B cell (primary cell): ENCODE measurements around the gene ENO2. TPM values are rescaled to one million over a fixed set of nuclear protein-coding genes. Genes with fewer than 3 reads are reported as not detected.
A peak's percentile ranks its signal among the peaks of the same experiment; 100 is the strongest.

Experiments
- ATAC-seq: fragments of 200-7000 bp; cut with Tn5 transposase; one replicate; pipeline ENCODE4 v1.10.0; 2021; ENCODE audit warnings: low read depth, mild to moderate bottlenecking, moderate number of reproducible peaks, moderate library complexity
- CTCF ChIA-PET: fragments of 350-600 bp; sonication (Branson Sonifier 250); formaldehyde crosslinking; loops from one replicate; lab custom pipeline; 2021; ENCODE audit warnings: antibody characterized with exemption, inconsistent platforms; lab: Charles Lee
- POLR2A ChIA-PET: fragments of 350-600 bp; sonication (Branson Sonifier 250); formaldehyde crosslinking; loops from one replicate; lab custom pipeline; 2021; ENCODE audit warnings: antibody characterized with exemption; lab: Charles Lee
- DNase-seq: peaks from one replicate; pipeline ENCODE4 v3.0.0; 2013
- H2AFZ ChIP-seq: 2 replicates; pipeline ENCODE4 v1.6.1; 2012; ENCODE audit warnings: mild to moderate bottlenecking, low read depth, low read length; ENCODE audit not compliant: insufficient read depth, poor library complexity, severe bottlenecking
- H3K27ac ChIP-seq, 2 donors: 1 replicate in 1 of 2; 2 replicates in 1 of 2; pipeline ENCODE4 v1.5.1; 2012 to 2013; ENCODE audit warnings: low read length in 2 of 2, mild to moderate bottlenecking in 2 of 2, moderate library complexity in 1 of 2
- H3K27me3 ChIP-seq, 4 experiments: fragments of 200-600 bp in 1 of 4; sonication (generic) in 1 of 4; replicated peaks in 1 of 4; 1 replicate in 2 of 4; 2 replicates in 2 of 4; pipeline versions ENCODE4 v1.6.1 to v1.7.0; 2013 to 2016; ENCODE audit warnings: low read length in 3 of 4, mild to moderate bottlenecking in 2 of 4, mixed read lengths in 1 of 4, moderate library complexity in 1 of 4; ENCODE audit not compliant: insufficient read depth in 4 of 4, control insufficient read depth in 3 of 4; ENCODE audit errors: control extremely low read depth in 1 of 4
- H3K36me3 ChIP-seq, 2 experiments: replicated peaks in 1 of 2; 1 replicate in 1 of 2; 2 replicates in 1 of 2; pipeline versions ENCODE4 v1.6.1 to v1.7.1; 2013; ENCODE audit warnings: low read length in 1 of 2; ENCODE audit not compliant: insufficient read depth in 2 of 2, control insufficient read depth in 1 of 2; ENCODE audit errors: control extremely low read depth in 1 of 2, extremely low read depth in 1 of 2
- H3K4me1 ChIP-seq, 2 donors: fragments of 200-600 bp in 1 of 2; sonication (generic) in 1 of 2; 1 replicate in 1 of 2; 2 replicates in 1 of 2; pipeline versions ENCODE4 v1.5.1 to v1.6.1; 2013 to 2017; ENCODE audit warnings: low read length in 2 of 2; ENCODE audit not compliant: control insufficient read depth in 2 of 2, insufficient read depth in 2 of 2
- H3K4me2 ChIP-seq: replicated peaks from 2 replicates; pipeline ENCODE3; 2012; ENCODE audit warnings: mild to moderate bottlenecking, low read depth, low read length; ENCODE audit not compliant: poor library complexity, severe bottlenecking
- H3K4me3 ChIP-seq, 5 experiments: fragments of 200-600 bp in 1 of 5; sonication (generic) in 1 of 5; 1 replicate in 3 of 5; 2 replicates in 2 of 5; pipeline versions ENCODE4 v1.5.1 to v1.7.0; 2011 to 2016; ENCODE audit warnings: low read length in 4 of 5, mild to moderate bottlenecking in 4 of 5, low read depth in 2 of 5, control low read depth in 1 of 5, moderate library complexity in 1 of 5; ENCODE audit not compliant: insufficient read depth in 1 of 5; ENCODE audit errors: control extremely low read depth in 1 of 5, extremely low read depth in 1 of 5
- H3K79me2 ChIP-seq: fragments of 200-600 bp; sonication (generic); one replicate; pipeline ENCODE4 v1.6.0; 2016; ENCODE audit warnings: low read length; ENCODE audit not compliant: control insufficient read depth, insufficient read depth
- H3K9ac ChIP-seq: fragments of 200-600 bp; sonication (generic); 2 replicates; pipeline ENCODE4 v1.6.1; 2017; ENCODE audit warnings: mild to moderate bottlenecking, low read length, moderate library complexity
- H3K9me3 ChIP-seq, 3 donors: one replicate each; pipeline versions ENCODE4 v1.6.1 to v1.7.1; 2013; ENCODE audit warnings: low read length in 2 of 3; ENCODE audit not compliant: control insufficient read depth in 2 of 3, insufficient read depth in 1 of 3; ENCODE audit errors: control extremely low read depth in 1 of 3
- H4K20me1 ChIP-seq: 2 replicates; pipeline ENCODE4 v1.6.0; 2012; ENCODE audit warnings: mild to moderate bottlenecking, low read length; ENCODE audit not compliant: insufficient read depth, control insufficient read depth, poor library complexity, severe bottlenecking
- H3K27ac Mint-ChIP-seq: one replicate; pipeline ENCODE4 v1.8.0; 2021; ENCODE audit warnings: mixed read lengths
- H3K27me3 Mint-ChIP-seq: one replicate; pipeline ENCODE4 v1.8.0; 2021; ENCODE audit warnings: mixed read lengths
- H3K4me1 Mint-ChIP-seq: one replicate; pipeline ENCODE4 v1.8.0; 2021; ENCODE audit warnings: mixed read lengths
- H3K4me3 Mint-ChIP-seq: one replicate; pipeline ENCODE4 v1.8.0; 2021; ENCODE audit warnings: mixed read lengths
- H3K9me3 Mint-ChIP-seq: one replicate; pipeline ENCODE4 v1.8.0; 2022; ENCODE audit warnings: mixed read lengths; ENCODE audit not compliant: insufficient read depth
- EZH2 ChIP-seq: IDR thresholded peaks from 2 replicates; pipeline ENCODE4 v1.6.1; 2012; ENCODE audit warnings: borderline replicate concordance, low read depth, mild to moderate bottlenecking, moderate library complexity, low read length; ENCODE audit not compliant: insufficient read depth, poor library complexity, severe bottlenecking
- WGBS: methylation state at CpG from one replicate; pipeline ENCODE4 v1.1.5; 2013; ENCODE audit warnings: missing lambda C conversion rate; ENCODE audit not compliant: insufficient coverage; 5-methylcytosine and 5-hydroxymethylcytosine counted together
- intact Hi-C: fragments of 100-400 bp; cut with micrococcal nuclease; formaldehyde crosslinking; loops from one replicate; pipeline ENCODE4 v1.10.0; 2022
- polyA plus RNA-seq: library from polyadenylated mRNA; depleted of rRNA; stranded (reverse); fragments of >200 nt; gene quantifications from 2 replicates; pipeline ENCODE4 v1.2.3, GENCODE V29; 2012
- total RNA-seq, 2 donors: library from RNA; stranded (reverse); fragments of 120-200 nt in 1 of 2; gene quantifications; 1 replicate in 1 of 2; 2 replicates in 1 of 2; pipeline versions ENCODE4 v1.2.3 to v1.2.4, GENCODE V29; 2013 to 2022
- TF ChIP-seq, protein P1 (sequence below): fragments of 200-600 bp; IDR thresholded peaks from one replicate; pipeline ENCODE4 v1.8.0; 2022; ENCODE audit warnings: antibody characterized with exemption, mild to moderate bottlenecking

Gene ENO2
- total and polyA plus RNA-seq, 2 donors (not counting 1 experiment from before 2014, with no cell fraction given): 42.5 to 55.3 TPM

- H3K9me3 Mint-ChIP-seq: no peaks in the 10 kb centered on the region
- peaks cover 0 to 69% of the 10 kb centered on the region in 2 experiments for H3K36me3 ChIP-seq
- peak overlapping the region; percentile 92 for H3K4me2 ChIP-seq
- WGBS: 76% methylated on average over 18 of the region's 25 CpGs
- DNase-seq (peak; percentile 37), ATAC-seq (no peak)
- peaks cover 6% of the 10 kb centered on the region for H4K20me1 ChIP-seq
- POLR2A ChIA-PET: interaction anchor here (1.6 to 18.2 kb wide), 2 partner anchors 18 to 36 kb away, joined by 9 to 662 read pairs; partner anchors contain the start of genes C12orf57, PTPN6 and RNU7-1
- H3K4me1 Mint-ChIP-seq: peaks cover 75% of the 10 kb centered on the region
- intact Hi-C loops: no loop called here
- H3K79me2 ChIP-seq: peaks cover 33% of the 10 kb centered on the region
- peak overlapping the region; percentile 98 for H3K27ac Mint-ChIP-seq
- CTCF ChIA-PET: interaction anchor here (1.3 to 13.5 kb wide), 5 partner anchors 17 to 150 kb away, joined by 4 to 944 read pairs (median 110); partner anchors contain the start of genes C12orf57, PTPN6, RNU7-1 and SPSB2
- no peak overlapping the region for H3K4me3 ChIP-seq
- H3K9ac ChIP-seq: no peak overlapping the region
- H3K9me3 ChIP-seq: no peaks in the 10 kb centered on the region
- no peaks in the 10 kb centered on the region for H3K27me3 ChIP-seq
- no peak overlapping the region for H2AFZ ChIP-seq
- H3K4me1 ChIP-seq: peaks cover 71 to 79% of the 10 kb centered on the region in 2 donors
- H3K4me3 Mint-ChIP-seq: peak overlapping the region; percentile 91
- H3K27ac ChIP-seq: peak overlapping the region; percentile 95 to 99
- TF ChIP-seq, protein P1, sequence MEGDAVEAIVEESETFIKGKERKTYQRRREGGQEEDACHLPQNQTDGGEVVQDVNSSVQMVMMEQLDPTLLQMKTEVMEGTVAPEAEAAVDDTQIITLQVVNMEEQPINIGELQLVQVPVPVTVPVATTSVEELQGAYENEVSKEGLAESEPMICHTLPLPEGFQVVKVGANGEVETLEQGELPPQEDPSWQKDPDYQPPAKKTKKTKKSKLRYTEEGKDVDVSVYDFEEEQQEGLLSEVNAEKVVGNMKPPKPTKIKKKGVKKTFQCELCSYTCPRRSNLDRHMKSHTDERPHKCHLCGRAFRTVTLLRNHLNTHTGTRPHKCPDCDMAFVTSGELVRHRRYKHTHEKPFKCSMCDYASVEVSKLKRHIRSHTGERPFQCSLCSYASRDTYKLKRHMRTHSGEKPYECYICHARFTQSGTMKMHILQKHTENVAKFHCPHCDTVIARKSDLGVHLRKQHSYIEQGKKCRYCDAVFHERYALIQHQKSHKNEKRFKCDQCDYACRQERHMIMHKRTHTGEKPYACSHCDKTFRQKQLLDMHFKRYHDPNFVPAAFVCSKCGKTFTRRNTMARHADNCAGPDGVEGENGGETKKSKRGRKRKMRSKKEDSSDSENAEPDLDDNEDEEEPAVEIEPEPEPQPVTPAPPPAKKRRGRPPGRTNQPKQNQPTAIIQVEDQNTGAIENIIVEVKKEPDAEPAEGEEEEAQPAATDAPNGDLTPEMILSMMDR: no peak
- TF ChIP-seq EZH2: no peak
- no peaks in the 10 kb centered on the region for H3K27me3 Mint-ChIP-seq
Measured at GRCh38 chr12:6962285-6963015, 48.1 kb downstream of the ENO2 start.
